Measurements from ENCODE around the gene OBI1.

DNA sequence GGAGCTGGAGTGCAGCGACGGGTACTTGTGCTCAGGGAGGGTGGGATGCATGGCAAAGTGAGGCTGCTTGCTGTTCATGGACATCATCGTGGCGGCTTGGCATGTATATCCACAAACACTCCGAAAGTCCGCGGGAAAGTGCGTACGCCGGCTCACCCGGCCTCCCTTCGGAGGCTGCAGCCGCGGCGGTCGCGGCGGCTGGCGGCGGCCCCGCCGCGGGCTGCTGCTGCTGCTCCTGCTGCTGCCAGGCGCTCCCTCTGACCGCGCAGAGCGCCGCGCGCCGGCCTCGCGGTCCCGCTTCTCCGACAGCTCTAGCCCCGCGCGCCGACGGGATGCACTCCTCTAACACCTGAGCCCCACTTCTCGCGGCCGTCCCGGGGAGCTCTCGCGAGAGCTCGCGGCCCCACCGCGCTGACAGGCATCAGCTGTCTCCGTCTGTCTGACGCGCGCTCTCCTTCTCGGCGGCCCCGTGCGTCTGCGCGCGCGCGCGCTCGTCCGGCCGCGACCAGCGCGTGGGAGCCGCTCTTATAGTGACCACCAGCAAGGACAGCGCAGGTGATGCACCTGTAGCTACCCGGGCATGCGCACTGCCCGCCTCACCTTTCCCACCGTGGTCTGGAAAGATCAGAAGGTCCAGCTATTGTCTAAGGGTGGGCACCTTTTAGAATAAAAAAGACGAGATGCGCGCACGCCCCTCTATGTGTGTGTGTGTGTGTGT, 55.6 kb downstream of the OBI1 start, which contains the start of gene POU4F1:
- TF ChIP-seq ZNF274 (IDR thresholded peaks at IDR 0.05; ENCODE audit: low read depth, low read length): no peak
- TF ChIP-seq EZH2 (IDR thresholded peaks at IDR 0.05): no peak
- TF ChIP-seq YY1 (IDR thresholded peaks at IDR 0.05; ENCODE audit: extremely low read depth, insufficient replicate concordance, low read depth, low read length): no peak
- TF ChIP-seq, protein P1, sequence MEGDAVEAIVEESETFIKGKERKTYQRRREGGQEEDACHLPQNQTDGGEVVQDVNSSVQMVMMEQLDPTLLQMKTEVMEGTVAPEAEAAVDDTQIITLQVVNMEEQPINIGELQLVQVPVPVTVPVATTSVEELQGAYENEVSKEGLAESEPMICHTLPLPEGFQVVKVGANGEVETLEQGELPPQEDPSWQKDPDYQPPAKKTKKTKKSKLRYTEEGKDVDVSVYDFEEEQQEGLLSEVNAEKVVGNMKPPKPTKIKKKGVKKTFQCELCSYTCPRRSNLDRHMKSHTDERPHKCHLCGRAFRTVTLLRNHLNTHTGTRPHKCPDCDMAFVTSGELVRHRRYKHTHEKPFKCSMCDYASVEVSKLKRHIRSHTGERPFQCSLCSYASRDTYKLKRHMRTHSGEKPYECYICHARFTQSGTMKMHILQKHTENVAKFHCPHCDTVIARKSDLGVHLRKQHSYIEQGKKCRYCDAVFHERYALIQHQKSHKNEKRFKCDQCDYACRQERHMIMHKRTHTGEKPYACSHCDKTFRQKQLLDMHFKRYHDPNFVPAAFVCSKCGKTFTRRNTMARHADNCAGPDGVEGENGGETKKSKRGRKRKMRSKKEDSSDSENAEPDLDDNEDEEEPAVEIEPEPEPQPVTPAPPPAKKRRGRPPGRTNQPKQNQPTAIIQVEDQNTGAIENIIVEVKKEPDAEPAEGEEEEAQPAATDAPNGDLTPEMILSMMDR (IDR thresholded peaks at IDR 0.05 in 2 of 3, conservative IDR thresholded peaks at IDR 0.05 in 1 of 3; ENCODE audit: borderline replicate concordance in 1 of 3, insufficient read depth in 1 of 3, low read depth in 2 of 3, low read length in 2 of 3): no peak
- TF ChIP-seq, protein P2, sequence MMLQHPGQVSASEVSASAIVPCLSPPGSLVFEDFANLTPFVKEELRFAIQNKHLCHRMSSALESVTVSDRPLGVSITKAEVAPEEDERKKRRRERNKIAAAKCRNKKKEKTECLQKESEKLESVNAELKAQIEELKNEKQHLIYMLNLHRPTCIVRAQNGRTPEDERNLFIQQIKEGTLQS (IDR thresholded peaks at IDR 0.05): no peak
- no peak for TF ChIP-seq SRF (IDR thresholded peaks at IDR 0.05; ENCODE audit: low read depth)
- no peak for TF ChIP-seq JUND (IDR thresholded peaks at IDR 0.05)
- TF ChIP-seq POLR2A (IDR thresholded peaks at IDR 0.05; ENCODE audit: borderline replicate concordance, extremely low read depth, insufficient read depth, insufficient read length): no peak
- TF ChIP-seq, protein P3, sequence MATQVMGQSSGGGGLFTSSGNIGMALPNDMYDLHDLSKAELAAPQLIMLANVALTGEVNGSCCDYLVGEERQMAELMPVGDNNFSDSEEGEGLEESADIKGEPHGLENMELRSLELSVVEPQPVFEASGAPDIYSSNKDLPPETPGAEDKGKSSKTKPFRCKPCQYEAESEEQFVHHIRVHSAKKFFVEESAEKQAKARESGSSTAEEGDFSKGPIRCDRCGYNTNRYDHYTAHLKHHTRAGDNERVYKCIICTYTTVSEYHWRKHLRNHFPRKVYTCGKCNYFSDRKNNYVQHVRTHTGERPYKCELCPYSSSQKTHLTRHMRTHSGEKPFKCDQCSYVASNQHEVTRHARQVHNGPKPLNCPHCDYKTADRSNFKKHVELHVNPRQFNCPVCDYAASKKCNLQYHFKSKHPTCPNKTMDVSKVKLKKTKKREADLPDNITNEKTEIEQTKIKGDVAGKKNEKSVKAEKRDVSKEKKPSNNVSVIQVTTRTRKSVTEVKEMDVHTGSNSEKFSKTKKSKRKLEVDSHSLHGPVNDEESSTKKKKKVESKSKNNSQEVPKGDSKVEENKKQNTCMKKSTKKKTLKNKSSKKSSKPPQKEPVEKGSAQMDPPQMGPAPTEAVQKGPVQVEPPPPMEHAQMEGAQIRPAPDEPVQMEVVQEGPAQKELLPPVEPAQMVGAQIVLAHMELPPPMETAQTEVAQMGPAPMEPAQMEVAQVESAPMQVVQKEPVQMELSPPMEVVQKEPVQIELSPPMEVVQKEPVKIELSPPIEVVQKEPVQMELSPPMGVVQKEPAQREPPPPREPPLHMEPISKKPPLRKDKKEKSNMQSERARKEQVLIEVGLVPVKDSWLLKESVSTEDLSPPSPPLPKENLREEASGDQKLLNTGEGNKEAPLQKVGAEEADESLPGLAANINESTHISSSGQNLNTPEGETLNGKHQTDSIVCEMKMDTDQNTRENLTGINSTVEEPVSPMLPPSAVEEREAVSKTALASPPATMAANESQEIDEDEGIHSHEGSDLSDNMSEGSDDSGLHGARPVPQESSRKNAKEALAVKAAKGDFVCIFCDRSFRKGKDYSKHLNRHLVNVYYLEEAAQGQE (IDR thresholded peaks at IDR 0.05; ENCODE audit: low read depth): no peak
